Measurements from ENCODE around the gene FGFBP3.

The FGFBP3 gene

DNA sequence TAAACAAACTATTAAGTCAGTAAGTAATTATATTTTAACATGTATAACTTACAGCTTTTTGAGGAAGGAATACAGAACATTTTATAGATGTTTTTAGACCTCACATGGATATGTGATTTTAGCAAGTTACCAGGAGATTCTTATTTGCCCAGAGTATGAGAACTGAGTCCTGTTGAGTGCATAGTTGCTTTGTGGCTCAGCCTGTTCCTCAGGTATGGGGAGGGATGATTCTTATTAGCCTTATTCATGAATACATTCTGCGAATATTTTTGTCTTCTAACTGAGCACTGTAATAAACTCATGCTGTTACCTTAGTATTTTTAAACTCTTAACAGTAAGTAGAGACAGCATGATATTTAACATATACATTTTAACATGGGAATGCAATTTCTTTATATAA is 32.1 kb upstream of the FGFBP3 start:
- Mint-ChIP-seq H3K4me3 (no peak overlapping the region), H3K9me3 (no peaks in the 10 kb centered on the region), H3K4me1 (no peaks in the 10 kb centered on the region), H3K36me3 (ENCODE audit: low read depth) (peaks cover 74% of the 10 kb centered on the region), H3K27me3 (ENCODE audit: low read depth, poor library complexity) (no peaks in the 10 kb centered on the region), H3K27ac (no peak overlapping the region)
- TF ChIP-seq, protein P1, sequence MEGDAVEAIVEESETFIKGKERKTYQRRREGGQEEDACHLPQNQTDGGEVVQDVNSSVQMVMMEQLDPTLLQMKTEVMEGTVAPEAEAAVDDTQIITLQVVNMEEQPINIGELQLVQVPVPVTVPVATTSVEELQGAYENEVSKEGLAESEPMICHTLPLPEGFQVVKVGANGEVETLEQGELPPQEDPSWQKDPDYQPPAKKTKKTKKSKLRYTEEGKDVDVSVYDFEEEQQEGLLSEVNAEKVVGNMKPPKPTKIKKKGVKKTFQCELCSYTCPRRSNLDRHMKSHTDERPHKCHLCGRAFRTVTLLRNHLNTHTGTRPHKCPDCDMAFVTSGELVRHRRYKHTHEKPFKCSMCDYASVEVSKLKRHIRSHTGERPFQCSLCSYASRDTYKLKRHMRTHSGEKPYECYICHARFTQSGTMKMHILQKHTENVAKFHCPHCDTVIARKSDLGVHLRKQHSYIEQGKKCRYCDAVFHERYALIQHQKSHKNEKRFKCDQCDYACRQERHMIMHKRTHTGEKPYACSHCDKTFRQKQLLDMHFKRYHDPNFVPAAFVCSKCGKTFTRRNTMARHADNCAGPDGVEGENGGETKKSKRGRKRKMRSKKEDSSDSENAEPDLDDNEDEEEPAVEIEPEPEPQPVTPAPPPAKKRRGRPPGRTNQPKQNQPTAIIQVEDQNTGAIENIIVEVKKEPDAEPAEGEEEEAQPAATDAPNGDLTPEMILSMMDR (IDR thresholded peaks at IDR 0.05): no peak
- no peak for DNase-seq

DNA sequence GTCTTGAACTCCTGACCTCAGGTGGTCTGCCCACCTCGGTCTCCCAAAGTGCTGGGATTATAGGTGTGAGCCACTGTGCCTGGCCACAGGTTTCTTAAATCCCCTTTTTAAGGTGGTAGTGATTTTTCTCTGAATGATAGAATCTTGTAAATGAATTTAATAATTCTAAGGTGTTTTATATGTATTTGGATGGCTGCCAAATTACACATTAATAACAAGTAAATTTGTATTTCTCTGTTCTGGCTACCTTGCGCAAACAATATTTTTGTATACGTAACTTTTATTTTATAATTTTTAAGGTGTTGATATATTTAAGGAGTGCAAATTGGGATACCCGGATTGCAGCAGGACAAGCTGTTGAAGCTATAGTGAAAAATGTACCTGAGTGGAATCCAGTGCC is 30.4 kb upstream of the FGFBP3 start:
- Mint-ChIP-seq H3K36me3 (ENCODE audit: low read depth) (peaks cover 74% of the 10 kb centered on the region), H3K27me3 (ENCODE audit: low read depth, poor library complexity) (no peaks in the 10 kb centered on the region), H3K4me1 (no peaks in the 10 kb centered on the region), H3K27ac (no peak overlapping the region), H3K9me3 (no peaks in the 10 kb centered on the region), H3K4me3 (no peak overlapping the region)
- DNase-seq: no peak
- TF ChIP-seq, protein P1 (IDR thresholded peaks at IDR 0.05): no peak

DNA sequence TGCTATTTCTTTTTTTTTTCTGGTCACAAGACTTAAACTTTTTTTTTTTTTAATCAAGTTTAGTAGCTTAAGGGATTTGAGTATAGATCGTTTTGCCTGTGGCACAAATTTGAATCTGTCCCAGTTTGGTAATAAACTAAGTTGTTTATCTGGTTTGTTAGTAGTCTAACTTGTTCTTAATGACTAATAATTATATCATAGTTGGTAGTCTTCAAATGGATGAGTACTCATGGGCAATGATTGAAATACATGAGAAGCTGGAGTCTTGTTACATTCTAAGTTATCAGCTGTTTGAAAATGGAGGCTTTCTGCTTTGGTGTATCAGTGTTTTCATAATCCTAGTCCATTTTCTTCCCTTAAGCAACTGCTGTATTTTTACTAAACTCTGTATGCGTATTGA is 26.6 kb upstream of the FGFBP3 start:
- H3K27me3 Mint-ChIP-seq (ENCODE audit: low read depth, poor library complexity): no peaks in the 10 kb centered on the region
- no peaks in the 10 kb centered on the region for H3K9me3 Mint-ChIP-seq
- no peak overlapping the region for H3K4me3 Mint-ChIP-seq
- no peak overlapping the region for H3K27ac Mint-ChIP-seq
- DNase-seq: no peak
- peaks cover 5% of the 10 kb centered on the region for H3K4me1 Mint-ChIP-seq
- TF ChIP-seq, protein P1 (IDR thresholded peaks at IDR 0.05): no peak
- peaks cover 69% of the 10 kb centered on the region for H3K36me3 Mint-ChIP-seq (ENCODE audit: low read depth)

DNA sequence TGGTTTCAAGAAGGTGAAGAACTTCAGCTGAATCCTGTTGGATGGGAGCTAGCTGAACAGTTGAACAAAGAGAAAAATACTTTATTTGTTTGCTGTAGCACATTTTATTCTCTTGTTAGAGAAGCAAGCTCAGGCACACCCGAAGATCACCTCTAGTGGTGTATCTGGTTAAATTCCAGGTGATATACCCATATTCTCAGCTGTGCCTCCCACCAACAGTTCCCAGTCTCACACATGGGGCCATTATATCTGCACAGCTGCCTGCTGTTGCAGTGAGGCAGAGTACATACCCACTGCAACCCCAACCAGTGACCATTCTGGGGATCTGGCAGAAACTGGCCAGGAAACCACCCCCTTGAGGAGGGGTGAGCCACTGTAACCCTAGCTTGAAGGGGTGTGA is 23.5 kb upstream of the FGFBP3 start:
- peaks cover 11% of the 10 kb centered on the region for H3K4me1 Mint-ChIP-seq
- H3K27ac Mint-ChIP-seq: no peak overlapping the region
- TF ChIP-seq, protein P1 (IDR thresholded peaks at IDR 0.05): no peak
- H3K4me3 Mint-ChIP-seq: no peak overlapping the region
- H3K9me3 Mint-ChIP-seq: no peaks in the 10 kb centered on the region
- no peak for DNase-seq
- no peaks in the 10 kb centered on the region for H3K27me3 Mint-ChIP-seq (ENCODE audit: low read depth, poor library complexity)
- H3K36me3 Mint-ChIP-seq (ENCODE audit: low read depth): peaks cover 49% of the 10 kb centered on the region

DNA sequence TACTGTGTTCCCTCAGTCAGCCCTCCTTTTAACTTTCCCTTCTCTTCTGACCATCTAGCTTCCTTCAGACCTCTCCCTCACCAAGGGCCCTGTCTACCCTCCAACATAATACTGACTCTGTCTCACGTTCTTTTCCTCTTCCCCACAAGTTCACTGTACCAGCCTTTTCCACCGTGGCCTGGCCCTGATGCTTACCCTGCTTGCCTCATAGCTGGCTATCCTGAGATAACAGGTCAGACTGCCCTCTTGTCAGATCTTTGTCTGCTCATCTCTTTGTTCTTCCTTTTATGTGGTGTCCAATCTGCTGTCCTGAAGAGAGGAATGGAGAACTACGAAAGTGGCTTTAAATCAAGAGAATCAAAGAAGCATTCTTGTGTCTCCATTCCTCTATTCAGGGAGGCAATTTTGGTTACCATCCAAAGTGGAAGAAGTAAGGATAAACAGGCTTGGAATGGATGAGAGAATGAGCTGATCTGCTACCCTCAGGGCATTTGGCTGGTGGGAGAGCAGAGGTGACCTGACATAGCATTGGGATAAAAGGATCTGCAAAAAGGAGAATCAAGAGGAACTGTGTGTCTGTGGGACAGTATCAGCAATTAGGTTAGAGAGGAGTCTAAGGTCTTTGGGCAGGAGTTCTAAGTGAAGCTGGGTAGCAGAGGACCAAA is 22.4 kb upstream of the FGFBP3 start:
- peaks cover 19% of the 10 kb centered on the region for H3K4me1 Mint-ChIP-seq
- peak overlapping the region; percentile 80 for H3K27ac Mint-ChIP-seq
- no peaks in the 10 kb centered on the region for H3K9me3 Mint-ChIP-seq
- DNase-seq: no peak
- TF ChIP-seq, protein P1 (IDR thresholded peaks at IDR 0.05): no peak
- peaks cover 47% of the 10 kb centered on the region for H3K36me3 Mint-ChIP-seq (ENCODE audit: low read depth)
- no peak overlapping the region for H3K4me3 Mint-ChIP-seq
- no peaks in the 10 kb centered on the region for H3K27me3 Mint-ChIP-seq (ENCODE audit: low read depth, poor library complexity)

DNA sequence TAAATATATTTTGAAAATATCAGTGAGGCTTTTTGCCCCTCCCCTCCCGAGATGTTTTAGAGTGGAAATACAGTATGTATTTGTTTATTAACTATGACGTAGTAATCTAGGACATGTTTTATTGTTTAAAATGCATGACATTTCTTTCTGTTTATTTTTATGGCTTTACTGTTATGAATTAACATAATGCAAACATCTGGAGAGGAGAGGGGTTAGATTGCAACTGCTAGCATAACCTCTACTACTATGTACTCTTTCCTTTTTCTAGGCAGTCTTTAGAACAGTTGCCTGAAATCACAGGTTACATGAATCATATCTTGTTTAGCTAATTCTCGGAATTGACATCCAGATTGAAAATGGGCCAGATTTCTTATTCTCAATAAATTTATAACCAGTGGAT is 21.7 kb upstream of the FGFBP3 start:
- no peaks in the 10 kb centered on the region for H3K9me3 Mint-ChIP-seq
- peaks cover 47% of the 10 kb centered on the region for H3K36me3 Mint-ChIP-seq (ENCODE audit: low read depth)
- H3K4me3 Mint-ChIP-seq: no peak overlapping the region
- peaks cover 27% of the 10 kb centered on the region for H3K4me1 Mint-ChIP-seq
- no peak overlapping the region for H3K27ac Mint-ChIP-seq
- TF ChIP-seq, protein P1 (IDR thresholded peaks at IDR 0.05): no peak
- H3K27me3 Mint-ChIP-seq (ENCODE audit: low read depth, poor library complexity): no peaks in the 10 kb centered on the region
- no peak for DNase-seq

Data from nephron progenitor cell (in vitro differentiated cells).